ENCODE measurements around the gene PIGO. TPM values are rescaled to one million over a fixed set of nuclear protein-coding genes. Genes with fewer than 3 reads are reported as not detected.

Gene PIGO
- total and polyA plus RNA-seq, 9 of the 15 experiments (the other 6 are each of a cell fraction or from before 2014, with no cell fraction given) = 5.4 to 13.7 (median 9.7) TPM

DNA sequence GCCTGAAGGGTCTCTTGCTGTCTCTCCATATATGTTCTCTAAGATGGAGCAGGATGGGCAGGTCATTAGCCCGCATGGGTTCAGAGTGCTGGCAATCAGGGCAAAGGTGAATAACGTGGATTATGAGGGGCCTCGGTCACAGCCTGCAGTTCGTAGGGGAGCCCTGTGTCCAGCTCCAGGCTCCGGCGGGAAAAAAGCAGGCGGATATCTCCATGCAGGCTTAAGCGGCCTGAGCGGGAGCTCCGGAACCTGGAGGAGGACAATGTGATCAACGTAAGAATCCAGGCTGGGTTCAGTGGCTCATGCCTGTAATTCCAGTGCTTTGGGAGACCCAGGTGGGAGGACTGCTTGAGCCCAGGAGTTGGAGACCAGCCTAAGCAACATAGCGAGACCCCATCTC is 8.7 kb upstream of the PIGO start (continued):
- TF ChIP-seq, protein P1, sequence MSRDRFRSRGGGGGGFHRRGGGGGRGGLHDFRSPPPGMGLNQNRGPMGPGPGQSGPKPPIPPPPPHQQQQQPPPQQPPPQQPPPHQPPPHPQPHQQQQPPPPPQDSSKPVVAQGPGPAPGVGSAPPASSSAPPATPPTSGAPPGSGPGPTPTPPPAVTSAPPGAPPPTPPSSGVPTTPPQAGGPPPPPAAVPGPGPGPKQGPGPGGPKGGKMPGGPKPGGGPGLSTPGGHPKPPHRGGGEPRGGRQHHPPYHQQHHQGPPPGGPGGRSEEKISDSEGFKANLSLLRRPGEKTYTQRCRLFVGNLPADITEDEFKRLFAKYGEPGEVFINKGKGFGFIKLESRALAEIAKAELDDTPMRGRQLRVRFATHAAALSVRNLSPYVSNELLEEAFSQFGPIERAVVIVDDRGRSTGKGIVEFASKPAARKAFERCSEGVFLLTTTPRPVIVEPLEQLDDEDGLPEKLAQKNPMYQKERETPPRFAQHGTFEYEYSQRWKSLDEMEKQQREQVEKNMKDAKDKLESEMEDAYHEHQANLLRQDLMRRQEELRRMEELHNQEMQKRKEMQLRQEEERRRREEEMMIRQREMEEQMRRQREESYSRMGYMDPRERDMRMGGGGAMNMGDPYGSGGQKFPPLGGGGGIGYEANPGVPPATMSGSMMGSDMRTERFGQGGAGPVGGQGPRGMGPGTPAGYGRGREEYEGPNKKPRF (IDR thresholded peaks at IDR 0.05; ENCODE audit: low read depth, low read length) = no peak

- H4K20me1 ChIP-seq (replicated peaks; ENCODE audit: control insufficient read depth, insufficient read depth, low read length) = no peaks in the 10 kb centered on the region
- peaks cover 26 to 31% of the 10 kb centered on the region in 2 experiments; a peak in 4 of 5 replicates for H3K4me1 ChIP-seq (replicated peaks in 1 of 2; ENCODE audit: control insufficient read depth in 2 of 2, insufficient read depth in 2 of 2, low read length in 2 of 2)
- CTCF ChIA-PET (ENCODE audit: low intra/inter-chr PET ratio) = no interaction called here
- H3K4me2 ChIP-seq (ENCODE audit: insufficient read depth, low read length) = no peak overlapping the region
- H3K9me1 ChIP-seq (ENCODE audit: control insufficient read depth, insufficient read depth, low read length) = no peaks in the 10 kb centered on the region
- H3K9ac ChIP-seq (ENCODE audit: insufficient read depth in 1 of 2, low read depth in 2 of 2, low read length in 2 of 2) = no peak overlapping the region
- peaks cover 27% of the 10 kb centered on the region for H3K79me2 ChIP-seq (ENCODE audit: control insufficient read depth, insufficient read depth, low read length)
- no peak for ATAC-seq
- DNase-seq (ENCODE audit: extremely low read depth in 1 of 4, low spot score in 3 of 4) = no peak
- intact Hi-C loops (cut with micrococcal nuclease) = no loop called here
- no peak overlapping the region; the same call in 2 of the 3 replicates for H3K27ac ChIP-seq (ENCODE audit: extremely low read depth, low read depth, low read length)
- TF ChIP-seq RBM39 (optimal IDR thresholded peaks at IDR 0.05; ENCODE audit: low read depth, low read length) (no peak), FIP1L1 (IDR thresholded peaks at IDR 0.05; ENCODE audit: low read depth, low read length, poor library complexity, severe bottlenecking) (no peak), SRSF7 (optimal IDR thresholded peaks at IDR 0.05; ENCODE audit: low read depth, low read length) (no peak), ZNF124 (CRISPR knock-in tag; IDR thresholded peaks at IDR 0.05) (no peak), TBP (optimal IDR thresholded peaks at IDR 0.05; ENCODE audit: low read depth, low read length) (no peak), MECOM (CRISPR knock-in tag; IDR thresholded peaks at IDR 0.05) (no peak), CHD1 (IDR thresholded peaks at IDR 0.05; ENCODE audit: low read length) (no peak), HDAC3 (IDR thresholded peaks at IDR 0.05; ENCODE audit: borderline replicate concordance, partially characterized antibody) (no peak), DACH1 (IDR thresholded peaks at IDR 0.05; ENCODE audit: partially characterized antibody) (no peak), RFX1 (IDR thresholded peaks at IDR 0.05) (no peak), E2F3 (CRISPR knock-in tag; IDR thresholded peaks at IDR 0.05) (no peak), SRSF9 (IDR thresholded peaks at IDR 0.05; ENCODE audit: borderline replicate concordance, low read depth, low read length) (no peak), ZNF24 (IDR thresholded peaks at IDR 0.05) (no peak), RB1 (IDR thresholded peaks at IDR 0.05; ENCODE audit: low read depth) (no peak), EZH2 (IDR thresholded peaks at IDR 0.05; ENCODE audit: borderline replicate concordance, low read depth, low read length) (no peak)
- BruUV-seq (replicated peaks) = no TSS peak
- POLR2A ChIA-PET = interaction anchor here (0.5 to 0.7 kb wide), 2 partner anchors 33 to 78 kb away, joined by 3 to 4 read pairs; no protein-coding TSS in a partner anchor
- in situ Hi-C loops (cut with MboI) = no loop called here
- no peaks in the 10 kb centered on the region for H3K27me3 ChIP-seq (ENCODE audit: control insufficient read depth in 2 of 2, insufficient read depth in 2 of 2, low read length in 2 of 2)
- WGBS (ENCODE audit: insufficient coverage, low coverage, missing lambda C conversion rate) = 84% methylated on average over 4 of the region's 4 CpGs
- FAIRE-seq = no peak
- H2AFZ ChIP-seq (ENCODE audit: low read depth, low read length) = no peak overlapping the region
- peaks cover 54% of the 10 kb centered on the region; the same call in 2 of the 3 replicates for H3K36me3 ChIP-seq (ENCODE audit: control insufficient read depth, insufficient read depth, low read length)
- H3K4me3 ChIP-seq = no peak overlapping the region
- no peaks in the 10 kb centered on the region for H3K9me3 ChIP-seq (replicated peaks; ENCODE audit: control insufficient read depth, insufficient read depth, low read depth, low read length)
Measured at GRCh38 chr9:35104586-35104985, 8.2 kb upstream of the PIGO start.

All from K562 (cell line).